ENCODE data around the gene CCDC60.

The CCDC60 gene

DNA sequence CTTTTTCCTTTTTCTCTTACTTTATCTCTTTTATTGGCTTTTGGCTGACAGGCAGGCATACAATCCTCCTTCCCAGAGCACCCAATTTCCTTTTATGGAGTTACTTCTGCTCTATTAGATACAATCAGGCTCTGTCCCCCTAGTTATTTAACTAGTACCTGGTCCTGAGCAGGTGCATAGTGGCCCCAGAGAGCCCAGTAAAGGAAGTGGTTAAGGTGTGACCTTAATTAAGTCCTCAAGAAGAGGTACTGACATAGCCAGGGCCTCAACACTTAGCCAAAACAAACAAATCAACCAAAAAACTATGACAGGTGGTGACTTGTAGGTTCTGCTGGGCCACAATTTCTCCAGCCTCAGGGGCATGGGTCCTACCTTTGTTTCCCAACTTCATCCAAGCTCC is 82.9 kb downstream of the CCDC60 start:
- TF ChIP-seq, protein P1, sequence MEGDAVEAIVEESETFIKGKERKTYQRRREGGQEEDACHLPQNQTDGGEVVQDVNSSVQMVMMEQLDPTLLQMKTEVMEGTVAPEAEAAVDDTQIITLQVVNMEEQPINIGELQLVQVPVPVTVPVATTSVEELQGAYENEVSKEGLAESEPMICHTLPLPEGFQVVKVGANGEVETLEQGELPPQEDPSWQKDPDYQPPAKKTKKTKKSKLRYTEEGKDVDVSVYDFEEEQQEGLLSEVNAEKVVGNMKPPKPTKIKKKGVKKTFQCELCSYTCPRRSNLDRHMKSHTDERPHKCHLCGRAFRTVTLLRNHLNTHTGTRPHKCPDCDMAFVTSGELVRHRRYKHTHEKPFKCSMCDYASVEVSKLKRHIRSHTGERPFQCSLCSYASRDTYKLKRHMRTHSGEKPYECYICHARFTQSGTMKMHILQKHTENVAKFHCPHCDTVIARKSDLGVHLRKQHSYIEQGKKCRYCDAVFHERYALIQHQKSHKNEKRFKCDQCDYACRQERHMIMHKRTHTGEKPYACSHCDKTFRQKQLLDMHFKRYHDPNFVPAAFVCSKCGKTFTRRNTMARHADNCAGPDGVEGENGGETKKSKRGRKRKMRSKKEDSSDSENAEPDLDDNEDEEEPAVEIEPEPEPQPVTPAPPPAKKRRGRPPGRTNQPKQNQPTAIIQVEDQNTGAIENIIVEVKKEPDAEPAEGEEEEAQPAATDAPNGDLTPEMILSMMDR (IDR thresholded peaks at IDR 0.05; ENCODE audit: unreplicated experiment in 3 of 3), result no peak
- Mint-ChIP-seq H3K4me1 (no peaks in the 10 kb centered on the region), H3K9me3 (no peaks in the 10 kb centered on the region), H3K36me3 (ENCODE audit: low read depth) (no peaks in the 10 kb centered on the region), H3K27me3 (ENCODE audit: low read depth) (peaks cover 19% of the 10 kb centered on the region), H3K4me3 (no peak overlapping the region), H3K27ac (no peak overlapping the region)

DNA sequence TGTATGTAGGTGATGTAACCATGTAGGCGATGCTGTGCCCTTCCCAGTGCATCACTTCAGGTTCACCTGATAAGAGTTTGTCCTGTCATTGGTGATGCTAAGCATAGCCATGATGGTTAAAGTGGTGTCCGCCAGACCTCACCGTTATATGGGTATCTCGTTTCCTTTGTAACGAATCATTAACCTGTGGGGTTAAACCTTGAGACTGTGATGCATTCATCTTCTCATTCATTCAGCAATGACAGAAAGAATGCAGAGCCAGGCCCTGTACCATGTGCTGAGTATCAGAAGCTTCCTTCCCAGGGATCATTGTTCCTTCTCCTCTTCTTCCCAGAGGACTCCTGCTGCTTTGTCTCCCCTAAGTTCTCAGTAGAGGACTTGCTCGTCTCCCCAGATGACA is 84.9 kb downstream of the CCDC60 start:
- Mint-ChIP-seq H3K27ac (no peak overlapping the region), H3K4me1 (no peaks in the 10 kb centered on the region), H3K9me3 (no peaks in the 10 kb centered on the region), H3K36me3 (ENCODE audit: low read depth) (no peaks in the 10 kb centered on the region), H3K27me3 (ENCODE audit: low read depth) (peaks cover 13% of the 10 kb centered on the region), H3K4me3 (no peak overlapping the region)
- TF ChIP-seq, protein P1 (IDR thresholded peaks at IDR 0.05; ENCODE audit: unreplicated experiment in 3 of 3), result no peak

DNA sequence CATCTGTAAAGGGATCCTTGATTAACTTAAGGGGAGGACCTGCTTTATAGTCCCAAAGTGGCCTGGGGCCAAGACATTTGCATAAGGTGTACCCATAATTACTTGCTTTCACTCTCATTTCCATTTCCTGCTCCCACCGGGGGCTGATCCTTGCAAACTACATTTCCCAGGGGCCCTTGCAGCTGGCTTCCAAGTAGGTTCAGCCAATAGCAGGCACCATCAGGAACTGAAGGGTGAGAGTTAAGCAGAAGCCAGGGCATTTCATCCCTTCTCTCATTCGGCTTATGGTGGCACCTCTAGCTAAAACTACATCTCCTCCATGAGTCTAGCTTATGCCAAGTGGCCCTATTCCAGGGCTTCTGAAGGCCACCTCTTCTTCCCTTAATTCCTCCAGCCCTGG is 88.8 kb downstream of the CCDC60 start:
- Mint-ChIP-seq H3K27ac (no peak overlapping the region), H3K4me1 (no peaks in the 10 kb centered on the region), H3K9me3 (no peaks in the 10 kb centered on the region), H3K4me3 (no peak overlapping the region), H3K36me3 (ENCODE audit: low read depth) (no peaks in the 10 kb centered on the region), H3K27me3 (ENCODE audit: low read depth) (peaks cover 18% of the 10 kb centered on the region)
- TF ChIP-seq, protein P1 (IDR thresholded peaks at IDR 0.05; ENCODE audit: unreplicated experiment in 3 of 3), result no peak

DNA sequence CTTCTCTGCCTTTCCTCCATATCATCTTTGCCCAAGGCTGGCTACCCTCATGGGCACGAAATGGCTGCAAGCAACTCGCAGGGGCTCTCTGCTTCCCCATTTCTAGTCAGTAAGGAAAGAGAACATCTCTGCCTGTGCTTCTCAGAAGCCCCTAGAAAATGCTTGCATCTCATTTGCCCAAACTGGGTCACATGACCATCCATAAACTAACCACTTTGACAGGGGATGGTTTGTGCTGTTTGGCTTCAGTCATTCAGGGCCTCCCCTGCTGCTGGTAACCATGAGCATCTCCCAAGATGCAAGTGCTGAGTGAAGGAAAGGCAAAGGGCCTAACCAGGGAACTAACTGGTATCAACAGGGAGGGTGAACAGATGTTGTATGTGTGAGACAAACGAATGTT is 91.1 kb downstream of the CCDC60 start:
- TF ChIP-seq, protein P1 (IDR thresholded peaks at IDR 0.05; ENCODE audit: unreplicated experiment in 3 of 3), result no peak
- no peak overlapping the region for H3K27ac Mint-ChIP-seq
- no peaks in the 10 kb centered on the region for H3K4me1 Mint-ChIP-seq
- no peaks in the 10 kb centered on the region for H3K36me3 Mint-ChIP-seq (ENCODE audit: low read depth)
- H3K4me3 Mint-ChIP-seq, result no peak overlapping the region
- H3K9me3 Mint-ChIP-seq, result no peaks in the 10 kb centered on the region
- H3K27me3 Mint-ChIP-seq (ENCODE audit: low read depth), result peaks cover 8% of the 10 kb centered on the region

DNA sequence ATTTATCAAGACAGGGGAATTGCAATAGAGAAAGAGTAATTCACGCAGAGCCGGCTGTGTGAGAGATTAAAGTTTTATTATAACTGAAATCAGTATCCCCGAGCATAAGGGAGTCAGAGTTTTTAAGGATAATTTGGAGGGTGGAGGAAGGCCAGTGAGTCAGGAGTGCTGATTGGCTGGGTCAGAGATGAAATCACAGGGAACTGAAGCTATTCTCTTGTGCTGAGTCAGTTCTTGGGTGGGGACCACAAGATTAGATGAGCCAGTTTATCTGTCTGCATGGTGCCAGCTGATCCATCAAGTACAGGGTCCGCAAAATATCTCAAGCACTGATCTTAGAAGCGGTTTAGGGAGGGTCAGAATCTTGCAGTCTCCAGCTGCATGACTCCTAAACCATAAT is 96.6 kb downstream of the CCDC60 start:
- TF ChIP-seq, protein P1 (IDR thresholded peaks at IDR 0.05; ENCODE audit: unreplicated experiment in 3 of 3), result no peak
- Mint-ChIP-seq H3K36me3 (ENCODE audit: low read depth) (no peaks in the 10 kb centered on the region), H3K9me3 (no peaks in the 10 kb centered on the region), H3K4me1 (no peaks in the 10 kb centered on the region), H3K4me3 (no peak overlapping the region), H3K27ac (no peak overlapping the region), H3K27me3 (ENCODE audit: low read depth) (peaks cover 5% of the 10 kb centered on the region)

DNA sequence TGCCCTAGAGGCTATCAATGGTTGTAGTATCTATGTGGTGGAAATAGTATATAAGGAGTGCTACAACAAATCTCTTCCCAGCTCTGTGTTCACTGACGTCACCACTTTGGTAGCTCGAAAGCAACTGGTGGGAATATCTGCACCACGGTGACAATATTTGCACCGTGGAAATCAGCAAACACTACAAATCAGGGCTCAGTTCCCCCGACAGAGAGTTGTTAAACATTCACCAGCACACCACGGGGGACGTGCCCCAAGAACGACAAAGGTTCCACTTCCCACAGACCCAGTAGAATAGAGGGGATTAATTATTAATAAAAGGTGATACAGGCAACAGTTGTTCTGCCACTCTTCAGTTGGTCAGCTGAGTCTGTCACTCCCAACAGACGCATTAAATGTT is 98.4 kb downstream of the CCDC60 start:
- peaks cover 8% of the 10 kb centered on the region for H3K27me3 Mint-ChIP-seq (ENCODE audit: low read depth)
- no peaks in the 10 kb centered on the region for H3K4me1 Mint-ChIP-seq
- no peaks in the 10 kb centered on the region for H3K9me3 Mint-ChIP-seq
- H3K36me3 Mint-ChIP-seq (ENCODE audit: low read depth), result no peaks in the 10 kb centered on the region
- TF ChIP-seq, protein P1 (IDR thresholded peaks at IDR 0.05; ENCODE audit: unreplicated experiment in 3 of 3), result no peak
- H3K27ac Mint-ChIP-seq, result peak overlapping the region in 2 of 3 experiments; percentile 34 to 91
- no peak overlapping the region for H3K4me3 Mint-ChIP-seq
